Activated CD4-positive, alpha-beta memory T cell treated with anti-CD3 and anti-CD28 coated beads, Interleukin-2, amount 10 ng/mL, durations not matched to agents 7 days and 5 days (primary cell): Measurements from ENCODE around the gene OPA3. TPM values are rescaled to one million over a fixed set of nuclear protein-coding genes. Genes with fewer than 3 reads are reported as not detected.

Experiments
- total RNA-seq, 2 experiments: library from RNA; stranded (reverse); gene quantifications; one replicate each; pipeline ENCODE4 v1.2.3, GENCODE V29; 2021

OPA3 gene
- total RNA-seq, 2 experiments from 2014 or later = 12.0 to 12.9 TPM

Other genes starting within 250 kb of the OPA3 start
- not detected for gene KLC3, start 244.1 kb downstream of the OPA3 start, total RNA-seq
- gene ERCC2, start 214.2 kb downstream of the OPA3 start, total RNA-seq = 10 to 100 TPM; 19.0 to 20.0 TPM
- gene PPP1R13L, start 179.7 kb downstream of the OPA3 start, total RNA-seq = 10 to 100 TPM; 13.0 to 18.9 TPM
- 1 to 10 TPM; 3.6 to 3.8 TPM for gene POLR1G, start 178.2 kb downstream of the OPA3 start, total RNA-seq
- gene ERCC1, start 160.9 kb downstream of the OPA3 start, total RNA-seq = 10 to 100 TPM; 59.8 to 60.6 TPM
- 10 to 100 TPM; 15.3 to 16.1 TPM for gene FOSB, start 116.8 kb downstream of the OPA3 start, total RNA-seq
- 1 to 10 TPM; 3.0 to 5.5 TPM for gene RTN2, start 87.8 kb downstream of the OPA3 start, total RNA-seq
- gene PPM1N, start 86.4 kb downstream of the OPA3 start, total RNA-seq = 1 to 10 TPM; 3.5 to 4.3 TPM
- gene VASP, start 77.3 kb downstream of the OPA3 start, total RNA-seq = 100 to 1,000 TPM; 224 to 233 TPM
- not detected for gene GPR4, start 17.4 kb upstream of the OPA3 start, total RNA-seq
- 100 to 1,000 TPM; 136 to 146 TPM for gene EML2, start 54.6 kb upstream of the OPA3 start, total RNA-seq
- gene GIPR, start 83.4 kb upstream of the OPA3 start, total RNA-seq = 10 to 100 TPM; 11.4 to 12.3 TPM
- 100 to 1,000 TPM; 505 to 519 TPM for gene SNRPD2, start 107.2 kb upstream of the OPA3 start, total RNA-seq
- gene QPCTL, start 107.9 kb upstream of the OPA3 start, total RNA-seq = 10 to 100 TPM in 1 of 2 experiments, 1 to 10 TPM in 1; 9.1 to 11.9 TPM
- gene FBXO46, start 146.1 kb upstream of the OPA3 start, total RNA-seq = 10 to 100 TPM; 34.4 to 36.4 TPM
- not detected for gene MEIOSIN, start 148.6 kb upstream of the OPA3 start, total RNA-seq
- gene SIX5, start 184.4 kb upstream of the OPA3 start, total RNA-seq = 1 to 10 TPM; 1.6 to 1.7 TPM
- gene DMPK, start 197.7 kb upstream of the OPA3 start, total RNA-seq = 10 to 100 TPM; 29.5 to 32.5 TPM
- gene DMWD, start 208.0 kb upstream of the OPA3 start, total RNA-seq = 10 to 100 TPM; 63.1 to 65.4 TPM
- under 1 TPM; 0.25 to 0.30 TPM for gene RSPH6A, start 230.5 kb upstream of the OPA3 start, total RNA-seq